Urinary bladder (tissue), 4 donors: Measurements from ENCODE around the gene DSPP. TPM values are rescaled to one million over a fixed set of nuclear protein-coding genes. Genes with fewer than 3 reads are reported as not detected.

Source experiments
- DNase-seq: peaks from one replicate; pipeline ENCODE4 v3.0.0-alpha.2; 2015; ENCODE audit errors: extremely low spot score
- H3K27ac ChIP-seq: one replicate; pipeline ENCODE4 v1.5.1; 2013; ENCODE audit warnings: low read depth, mild to moderate bottlenecking, moderate library complexity
- H3K36me3 ChIP-seq: one replicate; pipeline ENCODE4 v1.6.1; 2013; ENCODE audit warnings: mild to moderate bottlenecking, moderate library complexity; ENCODE audit not compliant: insufficient read depth
- H3K4me1 ChIP-seq: one replicate; pipeline ENCODE4 v1.6.1; 2013; ENCODE audit warnings: mild to moderate bottlenecking, moderate library complexity; ENCODE audit not compliant: insufficient read depth
- H3K4me3 ChIP-seq: one replicate; pipeline ENCODE4 v1.5.1; 2013; ENCODE audit warnings: low read depth, low read length
- WGBS: extraction: QIAGEN DNeasy Blood & Tissue Kit; methylation state at CpG from one replicate; pipeline ENCODE4 v1.1.7; 2013; 5-methylcytosine and 5-hydroxymethylcytosine counted together
- polyA plus RNA-seq: library from polyadenylated mRNA; stranded (reverse); fragments of 200-250 nt; gene quantifications from one replicate; pipeline ENCODE4 v1.2.3, GENCODE V29; 2013
- total RNA-seq: library from RNA; depleted of rRNA; stranded (reverse); fragments of >200 nt; gene quantifications from one replicate; pipeline ENCODE4 v1.2.3, GENCODE V29; 2014
- donor health status: healthy with polysubstance abuse.
- donor health status: healthy.

The DSPP gene
- total and polyA plus RNA-seq, 2 donors = not detected

DNA sequence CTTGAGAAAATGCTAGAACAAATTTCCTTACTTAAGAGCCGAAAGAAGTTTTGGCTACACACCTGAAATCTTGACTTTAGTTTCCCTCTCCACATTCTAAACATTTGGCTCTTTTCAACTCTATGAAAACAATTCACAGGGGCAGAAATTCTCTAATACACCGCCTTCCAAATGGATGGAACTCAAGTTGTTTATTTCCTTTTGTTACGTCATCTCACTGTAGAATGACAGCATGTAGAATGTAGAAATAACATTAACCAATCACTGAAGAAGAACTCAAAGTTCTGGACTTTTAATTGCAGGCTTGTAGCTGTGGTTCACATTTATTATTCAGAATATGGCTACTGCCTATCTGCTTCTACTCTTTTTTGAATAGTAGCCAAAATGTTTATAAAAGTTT, 43.6 kb downstream of the DSPP start:
- Histone ChIP-seq H3K27ac (no peak overlapping the region), H3K4me3 (no peak overlapping the region), H3K36me3 (no peaks in the 10 kb centered on the region), H3K4me1 (no peaks in the 10 kb centered on the region)
- 88% methylated on average over 3 of the region's 3 CpGs for WGBS
- no peak for DNase-seq

GRCh38 chr4:87654487-87655044, 46.2 kb downstream of the DSPP start:
- 66% methylated on average over 1 of the region's 1 CpG for WGBS

DNA sequence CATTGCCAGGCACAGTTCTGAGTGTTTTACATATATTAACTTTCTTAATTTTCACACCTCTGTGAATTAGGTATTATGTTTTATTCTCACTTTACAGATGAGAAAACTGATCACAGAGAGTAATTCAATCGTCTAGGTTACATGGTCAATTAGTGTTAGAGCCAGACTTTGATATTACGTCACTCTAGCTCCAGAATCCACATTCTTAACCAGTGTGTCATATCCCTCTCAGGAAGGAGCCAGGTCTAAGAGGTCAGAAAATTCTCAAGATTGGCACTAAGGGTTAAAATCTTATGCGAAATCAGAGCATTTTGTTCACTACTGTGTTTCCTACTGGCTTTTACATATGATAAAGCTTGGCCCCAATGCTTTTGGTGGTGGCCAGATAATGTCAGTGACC, 49.2 kb downstream of the DSPP start:
- no peaks in the 10 kb centered on the region for H3K36me3 ChIP-seq
- 73% methylated on average over 3 of the region's 3 CpGs for WGBS
- DNase-seq = no peak

More at GRCh38 chr4:87654487-87655044, 46.2 kb downstream of the DSPP start:
- Histone ChIP-seq H3K4me3 (no peak overlapping the region), H3K4me1 (no peaks in the 10 kb centered on the region), H3K36me3 (no peaks in the 10 kb centered on the region), H3K27ac (no peak overlapping the region)
- no peak for DNase-seq

GRCh38 chr4:87659247-87659931, 51.1 kb downstream of the DSPP start:
- Histone ChIP-seq H3K36me3 (no peaks in the 10 kb centered on the region), H3K27ac (no peak overlapping the region), H3K4me3 (no peak overlapping the region), H3K4me1 (no peaks in the 10 kb centered on the region)
- DNase-seq = no peak
- WGBS = 69% methylated on average over 3 of the region's 3 CpGs

More for the DNA sequence above, 49.2 kb downstream of the DSPP start:
- H3K4me1 ChIP-seq = no peaks in the 10 kb centered on the region
- H3K4me3 ChIP-seq = no peak overlapping the region
- H3K27ac ChIP-seq = no peak overlapping the region

GRCh38 chr4:87662871-87663270, 54.5 kb downstream of the DSPP start:
- Histone ChIP-seq H3K27ac (no peak overlapping the region), H3K4me3 (no peak overlapping the region), H3K4me1 (no peaks in the 10 kb centered on the region), H3K36me3 (no peaks in the 10 kb centered on the region)
- DNase-seq = no peak
- 84% methylated on average over 9 of the region's 9 CpGs for WGBS

Other genes with a start within 250 kb of the DSPP start
- 79.2 TPM for gene HSD17B11, start 217.3 kb upstream of the DSPP start, total RNA-seq
- 92.4 TPM for gene HSD17B11, start 217.3 kb upstream of the DSPP start, polyA plus RNA-seq
- 16.6 TPM for gene NUDT9, start 186.0 kb upstream of the DSPP start, total RNA-seq
- 42.0 TPM for gene NUDT9, start 186.0 kb upstream of the DSPP start, polyA plus RNA-seq
- gene SPARCL1, start 79.2 kb upstream of the DSPP start, total RNA-seq = 783 TPM
- gene SPARCL1, start 79.2 kb upstream of the DSPP start, polyA plus RNA-seq = 1,320 TPM
- gene DMP1, start 41.8 kb downstream of the DSPP start, total RNA-seq = not detected
- gene DMP1, start 41.8 kb downstream of the DSPP start, polyA plus RNA-seq = not detected
- gene IBSP, start 191.0 kb downstream of the DSPP start, total RNA-seq = not detected
- gene IBSP, start 191.0 kb downstream of the DSPP start, polyA plus RNA-seq = not detected
- gene MEPE, start 224.4 kb downstream of the DSPP start, total RNA-seq = not detected
- not detected for gene MEPE, start 224.4 kb downstream of the DSPP start, polyA plus RNA-seq